GM19455 (cell line): ENCODE results near the gene MMAB.

Experiments
- ATAC-seq: cut with Tn5 transposase; IDR thresholded peaks from one replicate; pipeline ENCODE4 v1.9.1; 2021; ENCODE audit not compliant: unreplicated experiment

The MMAB gene

DNA sequence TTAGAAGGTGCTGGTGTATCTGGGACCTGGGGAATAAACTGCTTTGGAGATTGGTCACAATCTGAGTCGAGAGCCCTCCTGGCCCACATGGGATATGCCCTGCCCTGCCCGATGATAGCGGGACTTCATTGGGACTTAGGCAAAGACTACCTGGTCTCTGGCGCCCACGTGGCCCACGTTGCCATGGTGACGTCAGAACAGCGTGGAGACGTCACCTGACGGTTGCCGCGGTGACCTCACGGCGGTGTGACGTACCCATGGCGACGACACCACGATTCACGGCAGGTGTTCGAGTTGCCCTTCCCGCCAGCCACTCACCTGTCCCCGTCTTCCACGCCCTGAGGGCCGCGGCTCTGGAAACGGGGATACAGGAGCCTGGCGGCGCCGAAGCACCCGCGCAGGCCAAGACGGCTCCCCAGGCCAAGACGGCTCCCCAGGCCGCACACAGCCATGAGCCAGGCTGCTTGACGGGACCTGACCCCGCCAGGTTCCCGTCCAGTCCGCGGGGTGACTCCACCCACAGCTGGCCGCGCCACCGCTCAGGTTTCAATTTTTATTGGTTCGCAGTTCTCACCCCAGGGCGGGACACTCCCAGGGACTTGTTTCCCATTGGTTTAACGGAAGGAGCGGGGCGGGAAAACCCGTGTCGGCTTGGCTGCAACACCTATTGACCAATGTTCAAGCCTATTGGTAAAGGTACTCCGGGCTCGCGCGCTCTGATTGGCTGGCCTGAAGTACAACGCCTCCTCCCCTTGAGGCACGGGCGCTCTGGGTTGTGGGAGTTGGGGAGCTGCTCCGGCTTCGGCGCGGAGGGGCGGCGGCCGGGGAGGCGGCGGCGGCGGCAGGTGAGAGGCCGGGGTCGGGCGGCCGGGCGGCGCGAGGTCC lies at the start of gene MMAB, which contains the start of gene MVK:
TSS of gene MMAB (minus strand) at position 476 of the 885 bp plus-strand sequence. CDS start at position 452, 24 bp downstream.
TSS of gene MVK (plus strand) at position 766 of the 885 bp plus-strand sequence. CDS start 1,029 bp downstream, outside the sequence.
- peak; percentile 94 for ATAC-seq

DNA sequence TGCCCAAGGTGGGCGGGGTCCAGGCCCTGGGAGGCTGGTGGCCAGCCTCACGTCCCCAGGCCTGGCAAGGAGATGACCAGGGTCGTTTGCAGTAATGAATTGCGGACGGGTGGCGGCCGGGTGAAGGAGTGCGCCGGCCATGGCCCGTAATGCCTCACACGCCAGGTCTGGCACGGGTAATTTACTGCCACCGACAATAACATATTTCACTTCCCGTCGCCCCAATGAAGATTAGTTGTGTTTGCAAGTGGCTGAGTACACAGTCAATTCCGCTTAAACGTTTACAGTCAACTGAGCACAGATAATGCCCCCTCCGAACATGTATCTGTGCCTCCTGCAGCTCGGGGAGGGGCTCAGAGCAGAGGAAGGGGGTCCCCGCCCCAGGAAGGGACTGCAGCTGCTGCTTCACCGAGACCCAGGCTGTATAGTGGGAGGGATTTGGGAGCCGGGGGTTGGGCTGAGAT lies 48.6 kb upstream of the MMAB start:
- ATAC-seq = no peak

DNA sequence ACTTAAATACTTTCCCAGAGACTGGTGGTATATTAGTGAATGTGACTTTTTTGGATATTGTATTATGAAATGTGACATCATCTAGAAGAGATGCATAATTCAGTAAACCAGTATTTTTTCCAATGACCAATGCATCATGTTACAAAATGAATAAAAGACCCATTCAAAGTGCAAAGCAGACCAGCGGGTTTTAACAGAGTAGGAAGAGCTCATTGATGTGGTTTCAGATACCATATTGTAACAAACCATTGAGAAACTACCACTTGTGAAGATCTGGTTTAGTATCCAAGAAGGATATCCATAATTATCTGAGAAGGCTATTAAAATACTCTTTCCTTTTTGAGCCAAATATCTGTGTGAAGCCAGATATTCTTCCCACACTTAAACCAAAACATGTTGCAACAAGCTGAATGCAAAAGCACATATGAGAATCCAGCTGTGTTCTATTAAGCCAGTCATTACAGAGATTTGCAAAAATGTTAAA lies 47.9 kb upstream of the MMAB start:
- ATAC-seq = no peak

DNA sequence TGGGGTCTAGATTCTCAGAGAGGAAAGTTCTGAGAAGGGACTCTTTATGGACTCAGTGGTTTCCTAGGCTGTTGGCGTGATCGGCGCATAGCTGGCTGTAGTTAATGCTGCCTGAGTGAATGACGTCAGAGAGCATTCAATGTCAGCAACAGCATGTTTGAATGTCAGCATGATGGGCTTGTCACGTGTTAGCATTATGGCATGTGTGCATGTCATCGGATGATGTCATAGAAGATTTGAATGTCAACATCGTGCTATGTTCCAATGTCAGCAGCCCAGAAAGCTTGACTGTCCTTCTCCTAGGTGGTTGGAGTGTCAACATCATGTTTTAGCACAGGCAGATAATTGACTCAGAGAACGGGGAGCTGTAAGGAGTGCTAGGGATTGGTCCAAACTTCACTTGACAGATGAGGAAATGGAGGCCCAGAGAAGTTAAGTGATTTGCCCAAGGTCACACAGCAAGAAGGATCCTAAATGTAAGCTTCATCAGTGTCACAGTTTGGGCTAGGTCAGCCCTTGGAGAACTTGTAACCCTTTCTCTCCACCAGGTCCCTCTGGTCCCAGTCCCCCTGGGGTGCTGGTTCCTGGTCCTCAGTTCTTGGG lies 45.8 kb upstream of the MMAB start:
- no peak for ATAC-seq

DNA sequence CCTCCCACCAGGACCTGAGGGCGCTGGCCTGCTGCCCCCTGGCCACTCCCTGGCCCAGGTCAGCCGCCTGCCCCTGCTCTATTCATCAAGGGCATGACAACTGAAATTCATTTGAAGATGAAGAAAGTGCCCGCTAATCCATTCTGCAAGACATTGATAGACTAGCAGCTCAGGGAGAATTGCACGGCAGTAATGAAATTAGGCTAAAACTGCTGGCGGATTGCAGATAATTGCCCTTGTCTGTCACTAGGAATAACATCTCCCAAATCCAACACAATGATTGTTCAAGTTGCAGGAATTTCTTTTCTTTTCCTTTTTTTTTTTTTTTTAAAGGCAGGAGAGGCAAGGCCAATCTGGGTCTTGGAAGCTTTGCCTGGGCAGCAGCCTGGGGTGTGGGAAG lies 44.8 kb upstream of the MMAB start:
- no peak for ATAC-seq

DNA sequence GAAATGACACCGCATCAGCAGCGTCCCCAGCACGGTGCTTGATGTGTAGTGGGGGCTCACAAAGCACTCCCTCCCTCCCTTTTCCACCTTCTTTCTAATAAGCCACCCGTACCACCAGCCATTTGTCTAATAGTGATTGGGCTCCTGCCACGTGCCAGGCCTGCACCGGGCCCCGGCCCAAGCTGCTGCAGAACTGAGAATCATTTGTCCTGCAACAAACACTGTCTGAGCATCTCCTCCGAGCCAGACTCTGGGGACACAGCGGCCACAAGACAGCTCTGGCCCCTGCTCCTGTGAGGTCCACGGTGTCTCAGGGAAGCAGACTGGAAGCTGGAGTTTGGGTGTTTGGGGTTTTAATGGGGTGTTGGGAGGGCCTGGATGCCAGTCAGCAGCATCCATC lies 44.2 kb upstream of the MMAB start:
- no peak for ATAC-seq

DNA sequence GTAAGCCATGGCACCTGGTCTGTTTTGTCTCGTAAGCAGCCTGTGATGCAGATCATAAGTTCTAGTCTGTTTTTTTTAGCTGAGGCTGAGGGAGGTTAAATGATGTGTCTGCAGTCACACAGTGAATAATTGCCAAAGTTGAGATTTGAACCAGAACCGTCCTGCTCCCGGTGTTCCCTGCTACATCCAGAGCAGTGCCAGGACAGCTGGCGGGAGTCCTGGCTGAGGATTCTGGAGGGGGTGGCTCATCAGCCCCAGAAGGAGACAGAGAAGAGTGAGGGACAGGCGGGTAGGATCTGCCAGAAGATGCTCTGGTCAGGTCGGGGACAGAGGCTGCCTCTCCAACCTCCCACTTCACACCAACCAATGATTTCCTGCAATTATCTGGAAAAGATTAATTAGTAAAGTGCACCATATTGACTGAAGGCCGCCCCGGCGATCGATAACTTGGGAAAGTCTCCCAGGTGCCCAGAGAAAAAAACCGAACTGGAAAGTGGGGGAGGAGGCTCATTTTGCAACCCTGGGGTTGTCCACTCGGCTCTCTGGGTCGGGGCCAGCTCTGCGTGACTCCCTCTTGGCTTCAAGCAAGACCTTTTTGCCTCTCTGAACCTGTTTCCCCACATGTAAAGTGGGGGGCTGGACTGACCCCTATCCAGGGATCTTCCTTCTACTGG lies 42.4 kb upstream of the MMAB start:
- no peak for ATAC-seq

DNA sequence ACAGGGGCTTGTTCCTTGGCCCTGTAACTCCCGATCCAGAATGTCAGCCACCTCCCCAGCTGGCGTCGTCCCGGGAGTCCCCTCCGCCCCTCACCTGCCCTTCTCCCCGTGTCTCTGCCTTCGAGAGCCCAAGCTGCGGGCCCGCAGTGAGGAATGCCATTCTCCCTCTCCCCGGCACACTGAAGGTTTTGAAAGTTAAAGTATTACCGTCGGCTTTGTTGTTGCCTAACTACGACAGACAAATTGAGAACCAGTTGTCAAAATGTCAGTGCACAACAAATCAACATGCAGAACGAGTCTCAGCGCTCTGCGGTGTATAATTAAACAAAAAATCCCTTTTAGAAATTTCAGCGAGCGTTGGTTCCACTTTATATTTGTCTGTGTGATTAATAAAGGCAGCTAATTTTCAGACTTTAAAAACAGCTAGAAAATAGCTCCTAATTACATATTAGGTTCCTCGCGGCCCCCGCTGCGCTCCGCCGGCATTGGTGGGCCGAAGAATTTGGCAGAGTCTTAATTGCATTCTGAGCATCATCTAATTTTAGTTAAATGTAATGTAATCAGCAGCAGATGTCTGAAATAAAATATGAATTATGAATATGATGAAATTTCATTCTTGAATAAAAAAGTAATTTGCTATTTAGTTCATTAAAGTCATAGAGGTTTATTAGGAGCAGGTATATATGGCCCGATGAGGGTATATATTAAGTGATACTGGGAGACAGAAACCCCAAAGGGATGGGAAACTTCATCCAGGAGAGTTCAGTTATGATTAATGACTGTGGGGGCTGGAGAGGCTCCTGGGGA lies 40.5 kb upstream of the MMAB start:
- ATAC-seq = no peak

DNA sequence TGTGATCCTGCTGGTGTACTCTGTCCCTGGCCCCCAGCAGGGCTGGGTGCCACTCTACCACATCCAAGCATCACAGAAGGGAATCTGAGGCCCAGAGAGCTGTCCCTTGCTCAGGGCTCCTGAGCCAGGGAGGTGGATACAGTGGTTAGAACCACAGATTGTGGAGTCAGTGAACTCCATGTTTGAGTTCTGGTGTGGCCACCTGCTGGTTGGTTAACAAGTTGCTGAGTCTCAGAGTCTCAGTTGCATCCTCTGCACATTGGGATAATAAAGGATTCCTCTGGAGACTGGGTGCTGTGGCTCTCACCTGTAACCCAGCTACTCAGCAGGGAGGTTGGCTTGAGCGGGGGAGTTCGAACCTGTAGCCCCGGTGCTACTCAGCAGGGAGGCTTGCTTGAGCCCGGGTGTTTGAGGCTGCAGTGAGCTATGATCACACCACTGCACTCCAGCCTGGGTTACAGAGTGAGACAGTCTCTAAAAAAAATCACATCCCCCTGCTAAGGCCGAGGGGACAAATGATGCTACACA lies 39.7 kb upstream of the MMAB start:
- ATAC-seq = no peak

DNA sequence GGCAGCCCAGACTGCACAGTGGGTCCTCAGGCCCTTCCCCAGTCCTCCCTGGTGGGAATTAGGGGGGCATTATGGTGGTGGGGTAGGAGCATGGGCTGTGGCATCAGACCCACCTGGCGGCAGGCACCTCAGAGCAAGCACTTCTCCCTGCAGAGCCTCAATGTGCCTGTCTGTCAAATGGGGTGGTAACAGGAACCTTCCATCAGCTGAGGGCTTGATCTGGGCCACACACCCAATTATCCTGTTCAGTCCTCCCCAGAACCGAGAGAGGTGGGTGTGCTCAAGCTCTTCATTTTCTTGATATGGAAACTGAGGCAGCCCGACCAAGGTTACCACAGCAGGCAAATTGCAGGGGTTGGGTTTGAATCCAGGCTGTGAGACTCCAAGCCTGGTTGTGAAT lies 38.7 kb upstream of the MMAB start:
- ATAC-seq = no peak

DNA sequence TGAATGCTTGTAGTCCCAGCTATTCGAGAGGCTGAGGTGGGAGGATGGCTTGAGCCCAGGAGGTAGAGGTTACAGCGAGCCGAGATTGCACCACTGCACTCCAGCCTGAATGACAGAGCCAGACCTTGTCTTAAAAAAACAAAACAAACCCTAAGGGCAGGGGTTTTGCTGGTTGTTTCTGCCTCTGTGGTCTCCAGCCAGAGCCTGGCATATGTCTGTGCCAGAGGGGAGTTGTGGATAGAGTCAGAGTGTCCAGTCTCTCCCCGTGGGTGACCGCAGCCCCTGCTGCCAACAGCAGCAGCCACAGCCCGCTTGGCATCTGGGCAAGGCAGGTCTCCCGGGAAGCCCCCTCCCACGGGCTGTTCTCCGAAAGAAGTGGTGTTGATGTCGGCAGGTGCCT lies 37.9 kb upstream of the MMAB start:
- no peak for ATAC-seq

DNA sequence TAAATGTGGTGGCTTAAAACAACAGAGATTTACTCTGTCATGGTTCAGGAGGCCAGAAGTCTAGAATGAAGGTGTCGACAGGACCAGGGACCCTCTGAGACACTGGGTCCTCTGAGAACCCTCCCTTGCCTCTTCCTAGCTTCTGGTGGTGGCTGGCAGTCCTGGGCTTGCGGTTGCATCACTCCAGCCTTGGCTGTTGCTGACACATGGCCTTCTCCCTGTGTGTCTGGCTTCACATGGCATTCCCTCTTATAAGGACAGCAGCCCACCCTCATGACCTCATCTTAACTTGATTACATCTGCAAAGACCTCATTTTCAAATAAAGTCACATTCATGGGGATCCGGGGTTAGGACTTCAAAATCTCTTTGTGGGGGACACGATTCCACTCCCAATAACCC lies 37.2 kb upstream of the MMAB start:
- no peak for ATAC-seq

DNA sequence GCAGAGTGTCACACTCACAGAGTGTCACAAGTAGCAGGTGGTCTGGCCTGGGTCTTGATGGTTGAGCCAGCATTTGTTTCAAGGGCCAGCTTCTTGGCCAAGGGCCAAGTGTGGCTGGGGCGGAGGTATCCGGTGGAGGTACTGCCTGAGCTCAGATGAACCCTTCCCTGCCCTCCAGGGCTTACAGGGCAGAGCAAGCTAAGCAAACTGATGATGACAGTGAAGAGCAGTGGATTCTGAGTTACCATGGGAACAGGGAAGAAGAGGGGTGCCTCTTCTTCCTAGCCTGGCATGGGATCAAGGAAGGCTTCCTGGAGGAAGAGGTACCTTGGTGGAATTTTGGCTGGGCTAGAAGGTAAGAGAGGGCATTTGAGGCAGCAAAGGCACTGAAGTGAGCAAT lies 36.0 kb upstream of the MMAB start:
- no peak for ATAC-seq

DNA sequence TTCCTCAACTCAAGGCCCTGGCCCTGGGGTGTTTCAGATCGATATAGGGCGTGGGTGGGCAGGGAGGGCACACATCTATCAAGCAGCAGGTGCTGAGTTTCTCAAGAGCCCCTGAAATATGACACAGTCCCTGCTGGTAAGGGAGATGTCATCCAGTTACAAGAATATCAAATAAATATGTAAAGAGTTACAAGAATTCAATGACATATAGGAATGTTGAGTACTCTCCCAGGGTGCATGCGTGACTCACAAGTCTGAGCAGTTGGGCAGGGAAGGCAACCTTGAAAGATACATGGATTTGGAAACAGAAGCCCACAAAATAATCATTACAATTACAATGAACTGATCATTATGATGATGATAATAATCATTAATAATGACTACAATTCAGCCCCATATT lies 35.5 kb upstream of the MMAB start:
- no peak for ATAC-seq

DNA sequence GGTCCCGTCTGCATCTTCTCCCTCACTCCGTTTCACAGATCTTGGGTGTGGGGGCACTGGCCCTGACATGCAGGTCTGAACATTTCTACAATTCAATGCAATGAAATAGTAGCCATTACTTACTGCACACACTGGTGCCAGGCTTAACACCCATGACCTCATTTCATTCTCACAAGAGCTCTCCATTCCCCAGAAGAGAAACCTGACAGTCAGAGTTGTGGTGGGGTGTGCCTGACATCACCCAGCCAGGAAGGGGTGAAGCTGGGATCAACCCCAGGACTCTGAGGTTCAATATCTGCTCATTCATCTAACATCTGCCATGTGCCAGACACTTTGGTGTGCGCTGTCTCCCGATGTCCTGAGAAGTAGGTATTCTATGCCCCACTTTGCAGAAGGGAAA lies 35.0 kb upstream of the MMAB start:
- no peak for ATAC-seq

DNA sequence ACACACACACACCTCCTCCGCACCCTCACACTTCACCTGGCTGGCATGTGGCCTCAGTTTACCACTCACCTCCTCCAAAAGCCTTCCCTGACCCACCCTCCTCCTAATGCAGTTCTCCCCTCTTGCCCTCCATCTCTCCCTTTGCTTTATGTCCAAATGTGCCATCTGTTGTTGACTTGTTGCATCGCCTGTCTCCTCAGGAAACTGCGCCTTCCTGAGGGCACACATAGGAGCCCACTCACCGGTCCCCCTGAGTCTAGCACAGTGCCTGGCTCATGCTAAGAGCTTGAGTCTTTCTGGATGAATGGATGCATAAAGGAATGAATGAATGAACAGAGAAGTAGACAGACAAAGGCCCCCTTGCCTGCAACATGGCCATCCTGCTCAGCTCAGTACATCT lies 34.3 kb upstream of the MMAB start:
- no peak for ATAC-seq

DNA sequence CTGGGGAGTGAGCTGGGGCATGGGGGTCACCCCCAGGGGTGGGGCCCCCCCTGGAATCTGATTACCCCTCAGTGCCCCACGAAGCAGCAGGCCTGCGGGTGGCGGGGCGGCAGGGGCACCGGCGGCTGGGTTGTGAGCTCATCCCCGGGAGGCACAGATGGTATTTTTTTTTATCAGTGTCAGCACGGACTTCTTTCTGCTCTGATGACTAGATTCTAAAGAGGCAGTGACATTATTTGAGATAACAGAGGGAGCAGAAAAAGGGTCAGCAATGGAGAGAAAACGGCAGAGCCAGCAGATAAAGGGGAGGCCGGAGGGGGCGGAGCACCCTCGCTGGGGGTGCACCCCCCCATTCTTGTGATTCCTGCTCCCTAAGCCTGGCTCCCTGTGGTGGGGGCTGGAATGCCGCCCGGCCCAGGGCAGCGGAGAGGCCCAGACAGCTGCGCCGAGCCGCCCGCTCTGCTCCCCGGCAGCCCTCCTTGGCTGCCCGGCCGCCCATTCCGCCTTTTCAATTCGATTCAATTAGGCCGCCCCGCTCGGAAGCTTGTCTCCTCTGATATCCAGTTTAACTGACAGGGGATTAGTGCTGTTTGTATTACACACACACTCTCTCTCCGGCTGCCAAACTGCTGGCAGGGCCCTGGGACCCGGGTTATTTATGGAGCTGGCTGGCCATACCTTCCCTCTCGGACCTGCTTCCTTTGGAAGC lies 33.2 kb upstream of the MMAB start:
- ATAC-seq = no peak

DNA sequence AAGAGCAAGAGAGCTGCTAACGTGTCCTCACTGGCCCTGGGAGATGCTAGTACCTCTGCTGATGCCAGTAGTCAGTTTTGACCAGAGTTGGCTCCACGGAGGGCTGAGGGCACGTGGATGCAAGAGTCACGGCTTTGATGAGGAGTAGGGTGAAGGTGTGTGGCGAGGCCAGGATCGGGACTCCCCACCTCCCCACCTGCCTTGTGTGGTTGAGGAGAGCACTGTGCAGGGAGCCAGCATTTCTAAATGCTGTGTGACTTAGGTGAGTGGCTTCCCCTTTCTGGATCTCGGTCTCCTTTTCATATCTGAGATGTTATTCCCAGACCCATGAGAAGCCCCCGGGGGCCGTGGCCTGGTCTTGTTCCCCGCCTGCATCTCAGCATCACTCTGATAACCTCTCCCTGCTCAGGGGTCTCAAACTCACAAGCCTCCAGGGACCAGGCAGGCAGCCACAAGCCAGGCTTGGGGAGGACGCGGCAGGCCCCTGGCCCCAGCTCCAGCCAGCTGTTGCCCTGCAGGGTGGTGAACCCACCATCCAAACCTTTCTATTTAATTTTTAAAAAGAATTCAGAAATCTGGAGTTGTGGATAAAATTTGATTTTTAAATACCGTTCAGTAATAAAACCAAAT lies 32.4 kb upstream of the MMAB start:
- no peak for ATAC-seq

DNA sequence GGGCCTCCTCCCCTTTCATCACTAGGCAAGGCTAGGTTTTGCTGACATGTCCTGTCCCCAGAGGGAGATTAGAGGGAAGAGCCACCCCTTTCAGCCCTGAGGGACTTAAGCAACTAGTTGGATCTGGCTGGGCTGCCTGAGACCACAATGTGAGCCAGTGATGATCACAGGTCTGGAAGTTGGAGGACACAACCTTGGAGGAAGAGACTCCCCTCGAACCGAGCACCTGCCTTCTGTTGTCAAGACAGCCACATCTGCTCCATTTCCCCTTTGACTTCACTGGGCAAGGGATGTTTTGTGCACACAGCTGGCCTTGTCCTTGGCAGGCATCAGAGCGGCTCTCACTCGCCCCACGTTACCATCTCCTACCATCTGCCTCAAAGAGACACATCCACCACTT lies 31.7 kb upstream of the MMAB start:
- ATAC-seq = no peak
